HEK293T (cell line): ENCODE results near the gene EPHA2.

Experiments
- CTCF ChIA-PET: fragments of 350-600 bp; formaldehyde crosslinking; extraction: SDS; loops from one replicate; lab custom pipeline; 2021; ENCODE audit warnings: antibody characterized with exemption, inconsistent platforms; lab: Yijun Ruan, JAX
- POLR2A ChIA-PET: fragments of 350-600 bp; formaldehyde crosslinking; extraction: SDS; loops from one replicate; lab custom pipeline; 2020; ENCODE audit warnings: antibody characterized with exemption, inconsistent platforms; lab: Yijun Ruan, JAX
- DNase-seq: peaks from one replicate; pipeline ENCODE4 v3.0.0; 2012; ENCODE audit warnings: mixed read lengths; ENCODE audit errors: extremely low spot score
- ARNT ChIP-seq: fragments of 450-650 bp; IDR thresholded peaks from 2 replicates; pipeline ENCODE4 v1.6.1; 2017; ENCODE audit warnings: mild to moderate bottlenecking
- BHLHE40 ChIP-seq: fragments of 450-650 bp; IDR thresholded peaks from 2 replicates; pipeline ENCODE4 v1.6.1; 2016; ENCODE audit warnings: mild to moderate bottlenecking, moderate library complexity, borderline replicate concordance
- CTBP1 ChIP-seq: fragments of 450-650 bp; IDR thresholded peaks from 2 replicates; pipeline ENCODE4 v1.6.1; 2016; ENCODE audit warnings: borderline replicate concordance
- ELF4 ChIP-seq: fragments of 450-650 bp; IDR thresholded peaks from 2 replicates; pipeline ENCODE4 v1.6.1; 2017; ENCODE audit warnings: antibody characterized with exemption
- FOXA1 ChIP-seq: fragments of 450-650 bp; IDR thresholded peaks from 2 replicates; pipeline ENCODE4 v1.6.1; 2016; ENCODE audit warnings: mild to moderate bottlenecking
- FOXK2 ChIP-seq: fragments of 450-650 bp; IDR thresholded peaks from 2 replicates; pipeline ENCODE4 v1.6.1; 2016; ENCODE audit warnings: mild to moderate bottlenecking
- FOXM1 ChIP-seq: fragments of 450-650 bp; IDR thresholded peaks from 2 replicates; pipeline ENCODE4 v1.6.1; 2017; ENCODE audit warnings: mild to moderate bottlenecking, borderline replicate concordance
- HDGF ChIP-seq: fragments of 450-650 bp; IDR thresholded peaks from 2 replicates; pipeline ENCODE4 v1.6.1; 2017; ENCODE audit warnings: antibody characterized with exemption, borderline replicate concordance
- L3MBTL2 ChIP-seq: fragments of 450-650 bp; conservative IDR thresholded peaks from 2 replicates; pipeline ENCODE4 v1.6.1; 2016; ENCODE audit warnings: mild to moderate bottlenecking
- LEF1 ChIP-seq: fragments of 450-650 bp; IDR thresholded peaks from 2 replicates; pipeline ENCODE4 v1.6.1; 2017; ENCODE audit warnings: mild to moderate bottlenecking, borderline replicate concordance
- NFRKB ChIP-seq: fragments of 450-650 bp; IDR thresholded peaks from 2 replicates; pipeline ENCODE4 v1.6.1; 2016; ENCODE audit warnings: mild to moderate bottlenecking, moderate library complexity
- PKNOX1 ChIP-seq: fragments of 450-650 bp; IDR thresholded peaks from 2 replicates; pipeline ENCODE4 v1.6.1; 2016
- SP1 ChIP-seq: fragments of 450-650 bp; IDR thresholded peaks from 2 replicates; pipeline ENCODE4 v1.6.1; 2017
- SUZ12 ChIP-seq: fragments of 450-650 bp; IDR thresholded peaks from 2 replicates; pipeline ENCODE4 v1.6.1; 2016; ENCODE audit warnings: mild to moderate bottlenecking
- TARDBP ChIP-seq: fragments of 450-650 bp; IDR thresholded peaks from 2 replicates; pipeline ENCODE4 v1.6.1; 2016
- ZNF384 ChIP-seq: fragments of 450-650 bp; IDR thresholded peaks from 2 replicates; pipeline ENCODE4 v1.6.1; 2016

Gene EPHA2

GRCh38 chr1:16191916-16192546, 36.2 kb upstream of the EPHA2 start:
- no peak for DNase-seq

GRCh38 chr1:16191309-16191708, 35.4 kb upstream of the EPHA2 start:
- DNase-seq: no peak
- TF ChIP-seq CTBP1: no peak
- no peak for TF ChIP-seq HDGF
- TF ChIP-seq FOXK2: no peak
- TF ChIP-seq TARDBP: no peak
- TF ChIP-seq BHLHE40: no peak
- TF ChIP-seq PKNOX1: no peak
- no peak for TF ChIP-seq ARNT
- no peak for TF ChIP-seq FOXA1
- no peak for TF ChIP-seq LEF1
- POLR2A ChIA-PET: no interaction called here
- CTCF ChIA-PET: interaction anchor here (9.1 kb wide), 1 partner anchor 111 kb away, joined by 123 read pairs; no protein-coding TSS in a partner anchor

More at GRCh38 chr1:16191916-16192546, 36.2 kb upstream of the EPHA2 start:
- ChIA-PET CTCF (interaction anchor here (9.1 kb wide), 1 partner anchor 111 kb away, joined by 123 read pairs; no protein-coding TSS in a partner anchor), POLR2A (no interaction called here)
- TF ChIP-seq SUZ12 (no peak), SP1 (no peak), FOXM1 (no peak), PKNOX1 (no peak), HDGF (no peak), ARNT (no peak), CTBP1 (no peak), ZNF384 (no peak), ELF4 (no peak)

GRCh38 chr1:16189921-16190621, 34.2 kb upstream of the EPHA2 start:
- ChIA-PET POLR2A (interaction anchor here (0.8 kb wide), 1 partner anchor 108 kb away, joined by 3 read pairs; no protein-coding TSS in a partner anchor), CTCF (interaction anchor here (0.8 to 9.1 kb wide), 2 partner anchors 54 to 109 kb away, joined by 3 to 123 read pairs; no protein-coding TSS in a partner anchor)
- no peak for TF ChIP-seq ELF4
- no peak for TF ChIP-seq TARDBP
- TF ChIP-seq PKNOX1: no peak
- TF ChIP-seq FOXK2: no peak
- TF ChIP-seq L3MBTL2: no peak
- no peak for TF ChIP-seq FOXA1
- TF ChIP-seq SUZ12: no peak
- no peak for TF ChIP-seq CTBP1
- no peak for TF ChIP-seq BHLHE40
- TF ChIP-seq ZNF384: no peak
- TF ChIP-seq NFRKB: no peak
- TF ChIP-seq LEF1: no peak
- no peak for TF ChIP-seq HDGF
- no peak for TF ChIP-seq ARNT
- TF ChIP-seq SP1: no peak
- no peak for TF ChIP-seq FOXM1
- DNase-seq: no peak

- POLR2A ChIA-PET: no interaction called here
- DNase-seq: no peak
- CTCF ChIA-PET: interaction anchor here (0.9 to 9.1 kb wide), 3 partner anchors 49 to 117 kb away, joined by 3 to 123 read pairs (median 6); partner anchors contain the start of gene FAM131C
- no peak for TF ChIP-seq TARDBP
Measured at GRCh38 chr1:16189003-16189402, 33.1 kb upstream of the EPHA2 start.

GRCh38 chr1:16187748-16188401, 32.0 kb upstream of the EPHA2 start:
- CTCF ChIA-PET: interaction anchor here (0.6 to 9.1 kb wide), 4 partner anchors 40 to 115 kb away, joined by 3 to 123 read pairs (median 4); partner anchors contain the start of gene FAM131C
- TF ChIP-seq BHLHE40: no peak
- no peak for TF ChIP-seq SP1
- TF ChIP-seq ZNF384: no peak
- TF ChIP-seq FOXM1: no peak
- TF ChIP-seq NFRKB: no peak
- no peak for TF ChIP-seq HDGF
- TF ChIP-seq SUZ12: no peak
- TF ChIP-seq FOXK2: no peak
- no peak for TF ChIP-seq FOXA1
- no peak for TF ChIP-seq L3MBTL2
- TF ChIP-seq LEF1: no peak

More at GRCh38 chr1:16187748-16188401, 32.0 kb upstream of the EPHA2 start:
- DNase-seq: peak; percentile 86
- POLR2A ChIA-PET: interaction anchor here (2.2 kb wide), 1 partner anchor 106 kb away, joined by 5 read pairs; no protein-coding TSS in a partner anchor
